ENCODE measurements around the gene EREG. TPM values are rescaled to one million over a fixed set of nuclear protein-coding genes. Genes with fewer than 3 reads are reported as not detected.

Gene EREG
- total RNA-seq, 2 donors from 2014 or later: 0.11 TPM; not detected in 1

GRCh38 chr4:74365761-74366160 lies 816 bp downstream of the EREG start:
- Histone ChIP-seq H3K4me3 (ENCODE audit: low read length) (peak overlapping the region; percentile 76), H3K9me3 (ENCODE audit: control insufficient read depth, low read length) (no peaks in the 10 kb centered on the region), H3K4me1 (ENCODE audit: control insufficient read depth, insufficient read depth, low read length) (peaks cover 10% of the 10 kb centered on the region), H3K27ac (ENCODE audit: low read depth, low read length) (no peak overlapping the region), H3K36me3 (ENCODE audit: control insufficient read depth, insufficient read depth, low read length) (no peaks in the 10 kb centered on the region), H3K9ac (ENCODE audit: extremely low read depth, low read length, poor library complexity, severe bottlenecking) (no peak overlapping the region), H3K27me3 (ENCODE audit: control insufficient read depth, insufficient read depth, low read length, poor library complexity, severe bottlenecking) (peaks cover 34% of the 10 kb centered on the region)
- peaks cover 32% of the 10 kb centered on the region for H3K27me3 Mint-ChIP-seq (ENCODE audit: insufficient read depth)
- H3K36me3 Mint-ChIP-seq (ENCODE audit: low read depth): no peaks in the 10 kb centered on the region
- H3K9me3 Mint-ChIP-seq: no peaks in the 10 kb centered on the region
- peak overlapping the region; percentile 62 for H3K4me3 Mint-ChIP-seq
- H3K4me1 Mint-ChIP-seq: peaks cover 26% of the 10 kb centered on the region
- peak; percentile 68 for DNase-seq
- TF ChIP-seq CTCF (conservative IDR thresholded peaks at IDR 0.05): no peak
- H3K27ac Mint-ChIP-seq: no peak overlapping the region
- 10% methylated on average over 11 of the region's 11 CpGs; no CpG with 5 or more reads in 1 of the 2 experiments for WGBS, 2 experiments (ENCODE audit: insufficient coverage in 1 of 2, insufficient read length in 1 of 2)

- Mint-ChIP-seq H3K4me3 (no peak overlapping the region), H3K9me3 (no peaks in the 10 kb centered on the region), H3K36me3 (ENCODE audit: low read depth) (no peaks in the 10 kb centered on the region), H3K27me3 (ENCODE audit: insufficient read depth) (peaks cover 32% of the 10 kb centered on the region), H3K27ac (no peak overlapping the region), H3K4me1 (peaks cover 26% of the 10 kb centered on the region)
- TF ChIP-seq CTCF (conservative IDR thresholded peaks at IDR 0.05): no peak
- Histone ChIP-seq H3K9me3 (ENCODE audit: control insufficient read depth, low read length) (no peaks in the 10 kb centered on the region), H3K36me3 (ENCODE audit: control insufficient read depth, insufficient read depth, low read length) (no peaks in the 10 kb centered on the region), H3K27me3 (ENCODE audit: control insufficient read depth, insufficient read depth, low read length, poor library complexity, severe bottlenecking) (peaks cover 34% of the 10 kb centered on the region), H3K4me3 (ENCODE audit: low read length) (peak overlapping the region; percentile 76), H3K4me1 (ENCODE audit: control insufficient read depth, insufficient read depth, low read length) (peaks cover 10% of the 10 kb centered on the region), H3K9ac (ENCODE audit: extremely low read depth, low read length, poor library complexity, severe bottlenecking) (no peak overlapping the region), H3K27ac (ENCODE audit: low read depth, low read length) (no peak overlapping the region)
- no peak for DNase-seq
- 80 to 83% methylated on average over 1 to 2 of the region's 2 CpGs for WGBS, 2 experiments (ENCODE audit: insufficient coverage in 1 of 2, insufficient read length in 1 of 2)
Observed at GRCh38 chr4:74366367-74366911, 1.5 kb downstream of the EREG start.

- Histone ChIP-seq H3K27ac (ENCODE audit: low read depth, low read length) (no peak overlapping the region), H3K9ac (ENCODE audit: extremely low read depth, low read length, poor library complexity, severe bottlenecking) (no peak overlapping the region), H3K9me3 (ENCODE audit: control insufficient read depth, low read length) (no peaks in the 10 kb centered on the region), H3K4me3 (ENCODE audit: low read length) (no peak overlapping the region), H3K36me3 (ENCODE audit: control insufficient read depth, insufficient read depth, low read length) (no peaks in the 10 kb centered on the region), H3K27me3 (ENCODE audit: control insufficient read depth, insufficient read depth, low read length, poor library complexity, severe bottlenecking) (peaks cover 34% of the 10 kb centered on the region), H3K4me1 (ENCODE audit: control insufficient read depth, insufficient read depth, low read length) (peaks cover 10% of the 10 kb centered on the region)
- no peak overlapping the region for H3K27ac Mint-ChIP-seq
- no peak for DNase-seq
- 69% methylated on average over 1 of the region's 1 CpG; no CpG with 5 or more reads in 1 of the 2 experiments for WGBS, 2 experiments (ENCODE audit: insufficient coverage in 1 of 2, insufficient read length in 1 of 2)
- H3K9me3 Mint-ChIP-seq: no peaks in the 10 kb centered on the region
- H3K27me3 Mint-ChIP-seq (ENCODE audit: insufficient read depth): peaks cover 32% of the 10 kb centered on the region
- H3K4me1 Mint-ChIP-seq: peaks cover 26% of the 10 kb centered on the region
- no peak overlapping the region for H3K4me3 Mint-ChIP-seq
- no peaks in the 10 kb centered on the region for H3K36me3 Mint-ChIP-seq (ENCODE audit: low read depth)
- no peak for TF ChIP-seq CTCF (conservative IDR thresholded peaks at IDR 0.05)
Observed at GRCh38 chr4:74367656-74368290, 2.8 kb downstream of the EREG start.

Data from endodermal cell (in vitro differentiated cells).